RWPE2 (cell line): ENCODE results near the gene PAQR3.

Experiments
- ATAC-seq: fragments of 200-7000 bp; cut with Tn5 transposase; 3 replicates; pipeline ENCODE4 v1.9.1; 2021; ENCODE audit warnings: low read depth
- DNase-seq: peaks from one replicate; pipeline ENCODE4 v3.0.0-alpha.2; 2020; ENCODE audit warnings: low spot score
- H3K27ac ChIP-seq: fragments of 450-650 bp; 2 replicates; pipeline ENCODE4 v1.5.1; 2017; ENCODE audit warnings: mild to moderate bottlenecking; ENCODE audit not compliant: poor library complexity, severe bottlenecking
- H3K27me3 ChIP-seq: fragments of 250-450 bp; sonication (Bioruptor Pico); 2 replicates; pipeline ENCODE4 v1.5.1; 2021; ENCODE audit warnings: mild to moderate bottlenecking, moderate library complexity; ENCODE audit not compliant: insufficient read depth, poor library complexity, severe bottlenecking
- H3K36me3 ChIP-seq: fragments of 250-450 bp; sonication (Bioruptor Pico); 2 replicates; pipeline ENCODE4 v1.5.1; 2020; ENCODE audit warnings: low read depth, mild to moderate bottlenecking, moderate library complexity
- H3K4me1 ChIP-seq: fragments of 250-450 bp; sonication (Bioruptor Pico); 2 replicates; pipeline ENCODE4 v1.5.1; 2021; ENCODE audit warnings: mild to moderate bottlenecking, moderate library complexity; ENCODE audit not compliant: insufficient read depth, poor library complexity, severe bottlenecking
- H3K4me3 ChIP-seq: fragments of 250-450 bp; sonication (Bioruptor Pico); 2 replicates; pipeline ENCODE4 v1.5.1; 2021; ENCODE audit warnings: mild to moderate bottlenecking, moderate library complexity; ENCODE audit not compliant: severe bottlenecking
- H3K9me3 ChIP-seq: fragments of 250-450 bp; sonication (Bioruptor Pico); 2 replicates; pipeline ENCODE4 v1.5.1; 2021; ENCODE audit warnings: mild to moderate bottlenecking, moderate library complexity; ENCODE audit not compliant: severe bottlenecking
- TF ChIP-seq, protein P1 (sequence below): fragments of 450-650 bp; IDR thresholded peaks from one replicate; pipeline ENCODE4 v1.5.1; 2017; ENCODE audit warnings: mild to moderate bottlenecking, moderate library complexity; ENCODE audit not compliant: poor library complexity, severe bottlenecking

PAQR3 gene

DNA sequence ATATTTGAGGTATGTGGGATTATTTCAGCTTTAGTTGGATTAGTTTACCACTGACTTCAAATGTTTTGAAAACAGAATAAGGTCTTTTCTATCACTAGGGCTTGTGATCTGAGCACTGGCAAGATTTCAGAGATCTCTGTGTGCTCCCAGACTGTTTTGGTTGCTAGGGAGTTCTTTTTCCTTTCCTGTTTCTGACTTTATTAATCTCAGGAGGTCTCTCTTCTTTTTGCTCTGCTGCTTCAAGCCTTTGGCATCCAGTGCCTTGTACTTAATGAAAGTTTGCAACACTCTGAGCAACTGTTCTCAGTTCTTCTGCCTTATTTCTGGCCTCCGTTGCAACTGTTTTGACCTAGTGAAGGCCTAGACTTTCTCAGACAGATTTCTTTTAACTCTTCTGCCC is 32.1 kb upstream of the PAQR3 start:
- no peak overlapping the region for H3K27ac ChIP-seq
- ATAC-seq (no peak), DNase-seq (no peak)
- H3K4me1 ChIP-seq = no peaks in the 10 kb centered on the region
- H3K36me3 ChIP-seq = no peaks in the 10 kb centered on the region
- no peaks in the 10 kb centered on the region for H3K9me3 ChIP-seq
- TF ChIP-seq, protein P1, sequence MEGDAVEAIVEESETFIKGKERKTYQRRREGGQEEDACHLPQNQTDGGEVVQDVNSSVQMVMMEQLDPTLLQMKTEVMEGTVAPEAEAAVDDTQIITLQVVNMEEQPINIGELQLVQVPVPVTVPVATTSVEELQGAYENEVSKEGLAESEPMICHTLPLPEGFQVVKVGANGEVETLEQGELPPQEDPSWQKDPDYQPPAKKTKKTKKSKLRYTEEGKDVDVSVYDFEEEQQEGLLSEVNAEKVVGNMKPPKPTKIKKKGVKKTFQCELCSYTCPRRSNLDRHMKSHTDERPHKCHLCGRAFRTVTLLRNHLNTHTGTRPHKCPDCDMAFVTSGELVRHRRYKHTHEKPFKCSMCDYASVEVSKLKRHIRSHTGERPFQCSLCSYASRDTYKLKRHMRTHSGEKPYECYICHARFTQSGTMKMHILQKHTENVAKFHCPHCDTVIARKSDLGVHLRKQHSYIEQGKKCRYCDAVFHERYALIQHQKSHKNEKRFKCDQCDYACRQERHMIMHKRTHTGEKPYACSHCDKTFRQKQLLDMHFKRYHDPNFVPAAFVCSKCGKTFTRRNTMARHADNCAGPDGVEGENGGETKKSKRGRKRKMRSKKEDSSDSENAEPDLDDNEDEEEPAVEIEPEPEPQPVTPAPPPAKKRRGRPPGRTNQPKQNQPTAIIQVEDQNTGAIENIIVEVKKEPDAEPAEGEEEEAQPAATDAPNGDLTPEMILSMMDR = no peak
- H3K4me3 ChIP-seq = no peak overlapping the region
- H3K27me3 ChIP-seq = no peaks in the 10 kb centered on the region

DNA sequence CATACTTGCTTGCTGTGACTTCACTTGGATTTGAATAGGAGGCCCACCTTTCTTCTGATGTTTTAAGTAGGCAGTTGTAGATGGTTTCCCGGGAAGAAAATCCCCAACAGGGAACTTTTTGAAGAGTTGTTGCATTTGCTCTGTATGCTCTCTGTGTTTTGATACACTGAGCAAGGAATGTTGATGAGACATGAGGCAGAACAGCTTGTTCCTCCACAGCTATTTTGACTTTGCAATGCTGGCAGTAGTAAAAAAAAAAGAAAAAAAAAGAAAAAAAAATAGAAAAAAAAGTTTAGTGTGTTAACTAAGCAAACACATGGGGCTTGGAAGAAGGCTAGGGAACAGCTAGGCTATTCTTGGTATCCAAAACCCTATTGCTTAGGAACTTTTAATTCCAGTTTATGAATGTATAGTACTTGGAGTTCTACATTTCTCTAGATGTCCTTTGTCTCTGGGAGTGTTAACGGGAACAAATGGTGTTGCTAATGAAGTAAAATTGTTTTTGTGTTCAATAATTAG is 23.4 kb upstream of the PAQR3 start:
- Histone ChIP-seq H3K4me1 (no peaks in the 10 kb centered on the region), H3K27me3 (no peaks in the 10 kb centered on the region), H3K27ac (no peak overlapping the region), H3K36me3 (no peaks in the 10 kb centered on the region), H3K4me3 (no peak overlapping the region), H3K9me3 (no peaks in the 10 kb centered on the region)
- TF ChIP-seq, protein P1 = no peak
- DNase-seq (no peak), ATAC-seq (no peak)

DNA sequence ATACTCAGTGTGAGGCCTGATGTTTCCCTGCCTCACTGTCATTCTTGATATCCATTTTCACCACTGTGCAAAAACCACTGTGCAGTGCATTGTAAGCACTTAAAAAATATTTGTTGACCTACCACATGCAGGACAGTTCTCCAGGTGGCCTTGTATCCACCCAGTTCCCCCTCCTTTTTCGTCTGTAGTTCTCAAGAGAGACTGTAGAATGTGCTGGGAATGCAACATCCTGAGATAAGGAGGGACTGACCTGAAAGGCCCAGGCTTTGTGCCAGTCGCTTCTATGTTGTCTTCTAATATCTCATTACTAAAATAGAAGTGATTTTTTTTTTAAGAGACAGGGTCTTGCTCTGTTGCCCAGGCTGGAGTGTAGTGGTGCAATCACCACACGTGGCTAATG is 21.7 kb upstream of the PAQR3 start:
- TF ChIP-seq, protein P1 = no peak
- Histone ChIP-seq H3K36me3 (no peaks in the 10 kb centered on the region), H3K27ac (no peak overlapping the region), H3K4me3 (no peak overlapping the region), H3K4me1 (no peaks in the 10 kb centered on the region), H3K27me3 (no peaks in the 10 kb centered on the region), H3K9me3 (no peaks in the 10 kb centered on the region)
- DNase-seq (no peak), ATAC-seq (no peak)

DNA sequence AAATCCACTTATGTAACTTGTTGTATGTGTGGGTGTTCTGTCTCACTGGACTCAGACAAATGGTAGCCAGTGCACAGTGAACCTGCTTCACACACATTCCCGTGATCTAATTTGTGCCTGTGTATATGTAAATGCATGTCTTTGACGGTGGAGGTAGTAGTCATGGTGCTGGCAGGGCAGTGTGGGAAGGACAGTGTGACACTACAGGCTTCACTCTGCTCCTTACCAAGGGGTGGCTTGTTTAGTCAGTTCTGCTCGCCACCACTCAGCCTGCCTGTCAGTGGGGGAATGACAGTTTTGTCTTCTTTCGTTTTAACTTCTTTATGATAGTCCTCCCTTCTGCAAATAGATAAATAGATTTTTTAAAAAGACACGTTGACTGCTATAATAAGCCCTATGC is 17.7 kb upstream of the PAQR3 start:
- Histone ChIP-seq H3K9me3 (no peaks in the 10 kb centered on the region), H3K4me1 (no peaks in the 10 kb centered on the region), H3K36me3 (no peaks in the 10 kb centered on the region), H3K27me3 (no peaks in the 10 kb centered on the region), H3K4me3 (no peak overlapping the region), H3K27ac (no peak overlapping the region)
- TF ChIP-seq, protein P1 = no peak
- ATAC-seq (no peak), DNase-seq (no peak)

DNA sequence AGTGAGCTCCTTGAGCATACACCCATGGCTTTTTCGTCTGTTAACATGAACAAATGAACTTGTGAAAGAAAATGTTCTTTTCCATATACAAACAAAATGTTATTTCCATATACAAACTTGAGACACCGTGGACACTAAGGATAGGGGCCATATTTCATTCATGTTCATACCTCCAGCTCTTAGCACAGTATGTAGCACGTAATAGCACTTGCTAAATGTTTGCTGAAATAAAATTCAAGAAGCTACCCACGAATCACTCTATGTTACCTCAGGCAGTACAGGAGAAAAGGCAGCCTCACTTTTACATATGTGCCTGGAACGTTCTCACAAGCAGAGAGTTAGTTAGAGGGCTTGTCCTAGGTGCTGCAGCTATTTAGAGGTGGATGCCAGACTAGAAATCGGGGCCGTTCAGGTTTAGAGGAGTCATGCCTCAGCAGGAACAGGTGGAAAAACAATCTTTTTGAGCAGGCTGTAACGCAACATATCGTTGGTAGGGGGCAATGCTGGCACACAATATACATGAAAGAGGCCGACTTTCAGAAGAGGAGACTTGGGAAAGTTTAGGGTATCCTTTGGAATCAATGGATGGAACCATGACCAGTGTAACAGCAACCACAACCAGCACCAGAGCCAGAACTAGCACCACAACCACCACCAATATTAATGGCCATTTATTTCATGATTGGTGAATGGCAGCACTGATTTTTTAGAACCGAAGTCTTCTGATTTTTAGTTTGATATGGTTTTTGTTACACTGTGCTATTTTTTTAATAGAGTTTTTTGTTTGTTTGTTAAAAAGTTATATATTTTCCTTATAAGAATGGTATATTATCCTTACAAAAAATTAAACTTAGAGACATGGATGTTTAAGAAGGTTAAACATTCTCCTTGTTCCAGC is 14.8 kb upstream of the PAQR3 start:
- Histone ChIP-seq H3K4me3 (no peak overlapping the region), H3K27ac (no peak overlapping the region), H3K36me3 (no peaks in the 10 kb centered on the region), H3K9me3 (no peaks in the 10 kb centered on the region), H3K27me3 (no peaks in the 10 kb centered on the region), H3K4me1 (no peaks in the 10 kb centered on the region)
- TF ChIP-seq, protein P1 = no peak
- DNase-seq = no peak
- no peak for ATAC-seq
